H9 (cell line): ENCODE results near the gene IRX4. TPM values are rescaled to one million over a fixed set of nuclear protein-coding genes. Genes with fewer than 3 reads are reported as not detected.

Experiments
- DNase-seq: peaks from one replicate; pipeline ENCODE4 v3.0.0-alpha.2; 2017
- H2AFZ ChIP-seq: one replicate; pipeline ENCODE4 v1.6.1; 2013; ENCODE audit warnings: mild to moderate bottlenecking, low read length, control low read depth, moderate library complexity
- H2AK5ac ChIP-seq: 2 replicates; pipeline ENCODE4 v1.6.1; 2013; ENCODE audit warnings: low read length, control low read depth, mixed read lengths; ENCODE audit not compliant: insufficient read length
- H2BK120ac ChIP-seq: one replicate; pipeline ENCODE4 v1.6.1; 2013; ENCODE audit warnings: low read depth, mild to moderate bottlenecking, low read length, control low read depth, inconsistent platforms; ENCODE audit not compliant: poor library complexity, severe bottlenecking
- H2BK12ac ChIP-seq: 2 replicates; pipeline ENCODE4 v1.6.1; 2013; ENCODE audit warnings: low read length, control low read depth, mixed read lengths, low read depth; ENCODE audit not compliant: insufficient read length
- H2BK15ac ChIP-seq: 2 replicates; pipeline ENCODE4 v1.6.1; 2013; ENCODE audit warnings: low read depth, low read length, control low read depth
- H2BK20ac ChIP-seq: one replicate; pipeline ENCODE4 v1.6.1; 2013; ENCODE audit warnings: low read depth, mild to moderate bottlenecking, low read length, control low read depth, inconsistent platforms; ENCODE audit not compliant: poor library complexity, severe bottlenecking
- H2BK5ac ChIP-seq: 2 replicates; pipeline ENCODE4 v1.6.1; 2013; ENCODE audit warnings: low read length, control low read depth, mixed read lengths; ENCODE audit not compliant: insufficient read length
- H3K14ac ChIP-seq: 2 replicates; pipeline ENCODE4 v1.6.1; 2013; ENCODE audit warnings: low read length, control low read depth; ENCODE audit not compliant: insufficient read depth
- H3K18ac ChIP-seq: 2 replicates; pipeline ENCODE4 v1.6.1; 2013; ENCODE audit warnings: low read depth, mild to moderate bottlenecking, mixed read lengths, low read length, control low read depth; ENCODE audit not compliant: insufficient read length
- H3K23ac ChIP-seq: 2 replicates; pipeline ENCODE4 v1.6.1; 2013; ENCODE audit warnings: low read length, control low read depth, mixed read lengths, low read depth; ENCODE audit not compliant: insufficient read length
- H3K23me2 ChIP-seq: 2 replicates; pipeline ENCODE4 v1.6.1; 2013; ENCODE audit warnings: low read depth, mild to moderate bottlenecking, mixed read lengths, low read length, control low read depth; ENCODE audit not compliant: insufficient read length, poor library complexity, severe bottlenecking
- H3K27ac ChIP-seq: 2 replicates; pipeline ENCODE4 v1.5.1; 2013; ENCODE audit warnings: low read length, control low read depth, mixed read lengths, low read depth; ENCODE audit not compliant: insufficient read length
- H3K27me3 ChIP-seq: 2 replicates; pipeline ENCODE4 v1.6.1; 2013; ENCODE audit warnings: low read length, control low read depth, inconsistent platforms; ENCODE audit not compliant: insufficient read depth
- H3K4ac ChIP-seq: 2 replicates; pipeline ENCODE4 v1.6.1; 2013; ENCODE audit warnings: low read depth, mild to moderate bottlenecking, control low read depth, inconsistent platforms, low read length, moderate library complexity
- H3K4me1 ChIP-seq: 2 replicates; pipeline ENCODE4 v1.6.1; 2013; ENCODE audit warnings: low read length, control low read depth, inconsistent platforms; ENCODE audit not compliant: insufficient read depth
- H3K4me2 ChIP-seq: 2 replicates; pipeline ENCODE4 v1.6.1; 2013; ENCODE audit warnings: low read length, control low read depth, mixed read lengths; ENCODE audit not compliant: insufficient read length, insufficient read depth
- H3K56ac ChIP-seq: 2 replicates; pipeline ENCODE4 v1.6.1; 2013; ENCODE audit warnings: low read depth, mild to moderate bottlenecking, mixed read lengths, low read length, control low read depth; ENCODE audit not compliant: insufficient read length
- H3K79me1 ChIP-seq: 2 replicates; pipeline ENCODE4 v1.6.1; 2013; ENCODE audit warnings: low read depth, mild to moderate bottlenecking, moderate library complexity, low read length, control low read depth, inconsistent platforms; ENCODE audit not compliant: insufficient read depth, poor library complexity, severe bottlenecking
- H3K79me2 ChIP-seq: 2 replicates; pipeline ENCODE4 v1.6.1; 2013; ENCODE audit warnings: low read length, control low read depth, inconsistent platforms; ENCODE audit not compliant: insufficient read depth
- H3K9ac ChIP-seq: 2 replicates; pipeline ENCODE4 v1.6.1; 2013; ENCODE audit warnings: low read length, control low read depth, mixed read lengths; ENCODE audit not compliant: insufficient read length; ENCODE audit errors: extremely low read depth
- H3K9me3 ChIP-seq: one replicate; pipeline ENCODE4 v1.6.1; 2013; ENCODE audit warnings: low read depth, low read length, inconsistent platforms; ENCODE audit not compliant: control insufficient read depth
- H3T11ph ChIP-seq: one replicate; pipeline ENCODE4 v1.6.1; 2013; ENCODE audit warnings: mild to moderate bottlenecking, low read length, control low read depth, inconsistent platforms
- H4K20me1 ChIP-seq: one replicate; pipeline ENCODE4 v1.6.1; 2013; ENCODE audit not compliant: control insufficient read depth, insufficient read length, insufficient read depth
- H4K5ac ChIP-seq: 2 replicates; pipeline ENCODE4 v1.6.1; 2013; ENCODE audit warnings: low read depth, mild to moderate bottlenecking, mixed read lengths, low read length, control low read depth; ENCODE audit not compliant: insufficient read length
- H4K8ac ChIP-seq: replicated peaks from 2 replicates; pipeline ENCODE4 v1.6.1; 2013; ENCODE audit warnings: low read length, control low read depth, mixed read lengths, low read depth; ENCODE audit not compliant: insufficient read length
- H4K91ac ChIP-seq: 2 replicates; pipeline ENCODE4 v1.6.1; 2013; ENCODE audit warnings: low read depth, mild to moderate bottlenecking, moderate library complexity, mixed read lengths, low read length, control low read depth; ENCODE audit not compliant: insufficient read length
- H3K27ac Mint-ChIP-seq, 3 experiments: 2 replicates in 2 of 3; 3 replicates in 1 of 3; pipeline ENCODE4 v1.8.0; 2020 to 2021; ENCODE audit warnings: mixed read lengths in 3 of 3, mild to moderate bottlenecking in 1 of 3, moderate library complexity in 1 of 3
- H3K27me3 Mint-ChIP-seq: 2 replicates; pipeline ENCODE4 v1.8.0; 2021; ENCODE audit warnings: low read depth, mild to moderate bottlenecking, moderate library complexity, mixed read lengths
- H3K36me3 Mint-ChIP-seq, 3 experiments: 2 replicates in 2 of 3; 3 replicates in 1 of 3; pipeline ENCODE4 v1.8.0; 2020 to 2021; ENCODE audit warnings: low read depth in 3 of 3, mixed read lengths in 3 of 3; ENCODE audit not compliant: insufficient read depth in 1 of 3
- H3K4me1 Mint-ChIP-seq, 2 experiments: 2 replicates each; pipeline ENCODE4 v1.8.0; 2020; ENCODE audit warnings: mixed read lengths in 2 of 2
- H3K4me3 Mint-ChIP-seq, 2 experiments: 2 replicates in 1 of 2; 3 replicates in 1 of 2; pipeline ENCODE4 v1.8.0; 2020 to 2021; ENCODE audit warnings: mild to moderate bottlenecking in 2 of 2, mixed read lengths in 2 of 2, moderate library complexity in 1 of 2
- H3K9me3 Mint-ChIP-seq, 2 experiments: 2 replicates in 1 of 2; 3 replicates in 1 of 2; pipeline ENCODE4 v1.8.0; 2020; ENCODE audit warnings: mild to moderate bottlenecking in 2 of 2, mixed read lengths in 2 of 2, moderate library complexity in 1 of 2
- WGBS: extraction: QIAGEN DNeasy Blood & Tissue Kit; methylation state at CpG from one replicate; pipeline ENCODE4 v1.1.7; 2013; ENCODE audit warnings: missing lambda C conversion rate, low lambda C conversion rate, mixed read lengths; ENCODE audit not compliant: insufficient read length; ENCODE audit errors: extremely low coverage; 5-methylcytosine and 5-hydroxymethylcytosine counted together
- total RNA-seq: library from RNA; stranded (reverse); gene quantifications from 2 replicates; pipeline ENCODE4 v1.2.1, GENCODE V29; 2021
- TF ChIP-seq, protein P1 (sequence below): fragments of 200-600 bp; sonication (generic); conservative IDR thresholded peaks from 3 replicates; pipeline ENCODE4 v1.8.0; 2021; ENCODE audit warnings: antibody characterized with exemption, mild to moderate bottlenecking

IRX4 gene
- total RNA-seq, 1 experiment from 2014 or later = 3.2 TPM

DNA sequence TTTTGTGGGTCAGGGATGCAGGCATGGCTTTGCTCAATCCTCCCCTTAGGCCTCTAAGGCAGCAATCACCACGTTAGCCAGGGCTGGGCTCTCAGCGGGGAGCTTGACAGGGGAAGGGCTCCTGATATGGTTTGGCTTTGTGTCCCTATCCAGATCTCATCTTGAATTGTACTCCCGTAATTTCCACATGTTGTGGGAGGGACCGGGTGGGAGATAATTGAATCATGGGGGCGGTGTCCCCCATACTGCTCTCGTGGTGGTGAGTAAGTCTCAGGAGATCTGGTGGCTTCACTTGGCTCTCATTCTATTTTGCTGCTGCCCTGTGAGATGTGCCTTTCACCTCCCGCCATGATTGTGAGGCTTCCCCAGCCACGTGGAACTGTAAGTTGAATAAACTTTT, 11.5 kb upstream of the IRX4 start:
- H4K8ac ChIP-seq = no peak overlapping the region
- H3K9me3 ChIP-seq = no peaks in the 10 kb centered on the region
- no peaks in the 10 kb centered on the region for H3K79me2 ChIP-seq
- H3K14ac ChIP-seq = no peak overlapping the region
- H4K5ac ChIP-seq = no peak overlapping the region
- no peak overlapping the region for H2AK5ac ChIP-seq
- no peak for DNase-seq
- no peak overlapping the region for H3K23ac ChIP-seq
- H3K56ac ChIP-seq = no peak overlapping the region
- H2AFZ ChIP-seq = no peak overlapping the region
- TF ChIP-seq, protein P1, sequence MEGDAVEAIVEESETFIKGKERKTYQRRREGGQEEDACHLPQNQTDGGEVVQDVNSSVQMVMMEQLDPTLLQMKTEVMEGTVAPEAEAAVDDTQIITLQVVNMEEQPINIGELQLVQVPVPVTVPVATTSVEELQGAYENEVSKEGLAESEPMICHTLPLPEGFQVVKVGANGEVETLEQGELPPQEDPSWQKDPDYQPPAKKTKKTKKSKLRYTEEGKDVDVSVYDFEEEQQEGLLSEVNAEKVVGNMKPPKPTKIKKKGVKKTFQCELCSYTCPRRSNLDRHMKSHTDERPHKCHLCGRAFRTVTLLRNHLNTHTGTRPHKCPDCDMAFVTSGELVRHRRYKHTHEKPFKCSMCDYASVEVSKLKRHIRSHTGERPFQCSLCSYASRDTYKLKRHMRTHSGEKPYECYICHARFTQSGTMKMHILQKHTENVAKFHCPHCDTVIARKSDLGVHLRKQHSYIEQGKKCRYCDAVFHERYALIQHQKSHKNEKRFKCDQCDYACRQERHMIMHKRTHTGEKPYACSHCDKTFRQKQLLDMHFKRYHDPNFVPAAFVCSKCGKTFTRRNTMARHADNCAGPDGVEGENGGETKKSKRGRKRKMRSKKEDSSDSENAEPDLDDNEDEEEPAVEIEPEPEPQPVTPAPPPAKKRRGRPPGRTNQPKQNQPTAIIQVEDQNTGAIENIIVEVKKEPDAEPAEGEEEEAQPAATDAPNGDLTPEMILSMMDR = no peak
- H3K4ac ChIP-seq = no peak overlapping the region
- Mint-ChIP-seq H3K4me3 (no peak overlapping the region), H3K4me1 (peaks cover 6 to 11% of the 10 kb centered on the region in 2 experiments; a peak in 3 of 4 replicates), H3K36me3 (no peaks in the 10 kb centered on the region), H3K27ac (no peak overlapping the region), H3K9me3 (no peaks in the 10 kb centered on the region), H3K27me3 (peaks cover 78% of the 10 kb centered on the region)
- no peaks in the 10 kb centered on the region for H4K20me1 ChIP-seq
- no peaks in the 10 kb centered on the region for H3K23me2 ChIP-seq
- no peak overlapping the region for H2BK5ac ChIP-seq
- H3K4me1 ChIP-seq = no peaks in the 10 kb centered on the region
- WGBS = no CpG with 5 or more reads among the region's 8 CpGs
- no peak overlapping the region for H3K18ac ChIP-seq
- no peak overlapping the region for H3K27ac ChIP-seq
- no peaks in the 10 kb centered on the region for H3K79me1 ChIP-seq
- H2BK15ac ChIP-seq = no peak overlapping the region
- H3K27me3 ChIP-seq = no peaks in the 10 kb centered on the region; the same call in 1 of the 2 replicates
- no peak overlapping the region for H2BK120ac ChIP-seq
- H3K9ac ChIP-seq = no peak overlapping the region
- H2BK12ac ChIP-seq = no peak overlapping the region
- H3K4me2 ChIP-seq = no peak overlapping the region
- no peak overlapping the region for H3T11ph ChIP-seq
- no peak overlapping the region for H2BK20ac ChIP-seq
- H4K91ac ChIP-seq = no peak overlapping the region
